TTC549 (cell line): ENCODE data around the gene FNDC11.

ENCODE experiments used
- FAIRE-seq: peaks from 2 replicates; lab custom pipeline; 2012; peaks lifted over from hg19 to GRCh38; lab: Jason Lieb, UNC

The FNDC11 gene

DNA sequence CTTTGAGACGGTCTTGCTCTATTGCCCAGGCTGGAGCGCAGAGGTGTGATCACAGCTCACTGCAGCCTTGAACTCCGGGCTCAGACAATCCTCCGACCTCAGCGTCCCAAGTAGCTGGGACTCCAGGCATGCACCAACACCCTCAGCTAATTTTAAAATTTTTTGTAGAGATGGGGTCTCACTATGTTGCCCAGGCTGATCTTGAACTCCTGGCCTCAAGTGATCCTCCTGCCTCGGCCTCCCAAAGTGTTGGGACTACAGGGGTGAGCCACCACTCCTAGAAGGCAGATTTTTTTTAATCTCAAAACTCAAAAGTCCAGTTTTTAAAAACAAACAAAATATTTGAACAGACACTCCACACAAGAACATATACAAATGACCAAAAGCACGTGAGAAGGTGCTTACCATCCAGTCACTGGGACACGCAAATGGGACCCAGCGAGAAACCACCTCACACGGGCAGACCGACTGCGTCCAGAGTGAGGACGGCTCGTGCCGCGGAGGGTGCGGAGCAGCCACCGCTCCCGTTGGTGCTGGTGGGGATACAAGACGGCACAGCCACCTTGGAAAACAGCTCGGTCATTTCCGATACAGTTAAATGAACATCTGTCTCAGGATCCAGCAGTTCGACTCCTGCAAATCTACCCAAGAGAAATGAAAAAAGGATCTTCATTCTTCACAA lies 28.6 kb downstream of the FNDC11 start:
- no peak for FAIRE-seq

DNA sequence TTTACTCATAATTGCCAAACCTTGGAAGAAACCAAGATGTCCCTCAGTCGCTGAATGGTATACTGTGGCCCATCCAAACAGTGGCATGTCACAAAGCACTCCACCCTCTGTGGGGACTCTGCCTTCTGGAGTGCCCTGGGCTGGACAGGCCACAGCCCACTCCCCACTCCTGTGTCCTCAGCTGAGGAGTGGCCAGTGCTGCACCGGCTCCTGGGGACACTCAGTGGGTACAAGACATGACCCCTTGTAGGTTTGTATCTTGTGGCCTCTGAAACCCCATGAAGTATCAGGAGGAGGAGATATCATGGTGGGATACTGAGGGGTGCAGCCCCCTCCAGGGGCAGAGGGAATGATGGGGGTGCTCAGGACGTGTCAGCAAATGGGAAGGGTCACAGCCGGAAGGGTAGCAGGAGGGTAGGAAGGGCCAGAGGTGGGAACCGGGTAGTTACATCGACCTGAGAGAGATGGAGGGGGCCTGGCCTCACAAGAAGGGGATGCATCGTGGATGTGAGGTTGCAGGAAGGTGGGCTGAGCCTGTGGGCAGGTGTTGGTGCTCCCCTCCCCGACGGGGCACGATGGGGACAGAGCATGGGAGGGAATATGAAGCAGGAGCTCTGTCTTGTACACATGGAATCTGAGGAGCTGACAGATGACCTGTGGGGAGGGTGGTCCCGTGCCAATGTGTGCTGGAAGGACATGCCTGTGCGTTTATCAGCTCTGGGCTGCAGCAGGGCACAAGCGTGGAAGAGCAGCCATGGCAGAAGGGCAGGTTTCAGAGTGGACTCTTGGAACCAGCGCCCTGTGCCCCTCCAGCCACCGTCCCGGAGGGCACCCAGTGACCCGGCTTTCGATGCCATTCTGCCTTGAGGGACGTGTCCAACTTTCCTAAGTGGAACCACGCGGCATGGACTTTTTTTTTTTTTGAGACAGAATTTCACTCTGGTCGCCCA lies 31.9 kb downstream of the FNDC11 start:
- no peak for FAIRE-seq

DNA sequence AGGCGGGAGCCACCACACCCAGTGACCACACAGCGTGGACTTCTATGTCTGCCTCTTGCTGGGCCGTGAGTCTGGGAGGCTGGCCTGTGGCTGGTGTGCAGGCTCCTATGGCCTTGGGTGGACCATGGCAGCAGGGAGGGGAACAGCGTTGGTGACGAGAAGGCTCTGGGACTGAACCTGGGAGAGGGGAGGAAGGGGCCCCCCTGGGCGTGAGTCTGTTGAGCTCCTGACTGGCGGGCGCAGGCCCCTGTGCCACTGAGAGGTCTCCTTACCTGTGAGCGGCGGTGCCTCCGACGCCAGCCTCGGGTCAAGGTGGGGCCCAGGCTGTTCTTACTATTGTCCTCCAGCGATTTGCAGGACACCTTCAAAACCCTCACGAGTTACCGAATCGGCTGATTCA lies 32.8 kb downstream of the FNDC11 start:
- no peak for FAIRE-seq

DNA sequence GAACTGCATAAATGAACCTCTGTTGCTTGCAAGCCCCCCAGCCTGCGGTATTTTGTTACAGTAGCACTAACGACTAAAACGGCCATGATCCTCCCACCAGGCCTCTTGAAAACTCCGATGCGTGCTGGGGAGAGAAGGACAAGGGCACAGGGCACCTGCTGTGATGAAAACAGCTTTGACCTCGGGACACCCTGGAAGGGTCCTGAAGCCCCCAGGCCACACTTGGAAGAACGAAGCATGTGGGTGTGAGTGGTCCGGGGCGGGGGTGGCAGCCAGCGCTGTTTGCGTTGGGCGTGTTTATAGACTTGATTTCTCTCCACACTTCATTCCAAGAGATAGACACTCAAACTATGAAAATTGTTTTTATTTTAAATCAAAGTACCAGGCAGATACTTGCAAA lies 33.3 kb downstream of the FNDC11 start:
- FAIRE-seq = no peak

DNA sequence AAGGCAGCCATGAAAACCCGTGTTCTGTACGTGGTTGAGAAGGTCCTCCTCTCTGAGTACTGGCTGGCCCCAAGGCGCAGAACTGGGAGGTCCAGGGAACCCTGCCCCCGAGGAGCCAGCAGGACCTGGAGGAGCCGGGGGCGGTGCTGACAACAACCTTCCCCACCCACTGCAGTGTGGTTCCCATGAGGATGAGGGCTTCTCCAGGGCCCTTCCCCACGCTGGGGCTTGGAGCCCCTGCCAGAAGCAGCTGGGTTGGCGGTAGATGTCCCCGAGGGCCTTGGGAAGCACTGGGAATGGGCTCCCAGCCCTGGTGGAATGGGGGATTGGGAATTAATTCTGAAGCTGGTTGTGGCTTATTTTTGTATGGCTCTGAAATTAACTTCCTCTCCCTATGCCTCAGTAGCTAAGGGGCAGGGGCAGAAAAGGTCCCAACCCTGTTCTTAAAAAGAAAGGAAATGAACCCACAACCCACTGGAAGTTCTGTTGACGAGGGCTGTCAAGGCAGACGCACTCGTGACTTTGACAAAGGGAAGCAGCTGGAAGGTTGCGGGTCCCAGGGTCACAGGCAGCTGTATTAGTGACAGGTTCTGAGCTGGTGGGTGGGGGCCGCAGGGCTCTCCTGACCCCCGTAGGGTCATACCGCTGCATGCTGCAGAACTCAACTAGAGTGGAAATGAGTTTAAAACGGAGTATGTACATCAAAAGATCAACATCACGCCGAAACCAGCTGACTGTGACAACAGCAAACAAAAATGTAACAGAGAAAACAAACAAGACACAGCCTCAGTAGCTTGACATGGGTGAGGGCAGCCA lies 34.0 kb downstream of the FNDC11 start:
- no peak for FAIRE-seq

DNA sequence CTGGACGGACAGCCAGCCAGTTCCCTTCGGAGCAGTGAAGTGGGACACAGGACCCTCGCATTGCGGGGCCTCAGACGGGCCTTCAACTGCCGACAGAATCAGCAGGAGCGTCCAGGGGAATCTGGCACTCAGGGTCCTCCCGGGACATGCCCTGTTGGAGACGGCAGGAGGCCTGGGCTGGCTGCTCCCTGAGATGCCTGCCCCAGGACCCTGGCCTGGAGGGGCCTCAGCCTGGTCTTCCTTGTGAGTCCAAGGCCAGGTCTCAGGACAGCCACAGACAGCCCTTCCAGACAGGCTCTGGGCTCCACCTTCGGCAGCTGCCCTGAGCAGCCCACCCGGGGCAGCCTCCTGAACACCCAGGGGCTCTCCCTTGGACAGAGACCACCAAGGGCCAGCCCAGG lies 34.7 kb downstream of the FNDC11 start:
- no peak for FAIRE-seq

DNA sequence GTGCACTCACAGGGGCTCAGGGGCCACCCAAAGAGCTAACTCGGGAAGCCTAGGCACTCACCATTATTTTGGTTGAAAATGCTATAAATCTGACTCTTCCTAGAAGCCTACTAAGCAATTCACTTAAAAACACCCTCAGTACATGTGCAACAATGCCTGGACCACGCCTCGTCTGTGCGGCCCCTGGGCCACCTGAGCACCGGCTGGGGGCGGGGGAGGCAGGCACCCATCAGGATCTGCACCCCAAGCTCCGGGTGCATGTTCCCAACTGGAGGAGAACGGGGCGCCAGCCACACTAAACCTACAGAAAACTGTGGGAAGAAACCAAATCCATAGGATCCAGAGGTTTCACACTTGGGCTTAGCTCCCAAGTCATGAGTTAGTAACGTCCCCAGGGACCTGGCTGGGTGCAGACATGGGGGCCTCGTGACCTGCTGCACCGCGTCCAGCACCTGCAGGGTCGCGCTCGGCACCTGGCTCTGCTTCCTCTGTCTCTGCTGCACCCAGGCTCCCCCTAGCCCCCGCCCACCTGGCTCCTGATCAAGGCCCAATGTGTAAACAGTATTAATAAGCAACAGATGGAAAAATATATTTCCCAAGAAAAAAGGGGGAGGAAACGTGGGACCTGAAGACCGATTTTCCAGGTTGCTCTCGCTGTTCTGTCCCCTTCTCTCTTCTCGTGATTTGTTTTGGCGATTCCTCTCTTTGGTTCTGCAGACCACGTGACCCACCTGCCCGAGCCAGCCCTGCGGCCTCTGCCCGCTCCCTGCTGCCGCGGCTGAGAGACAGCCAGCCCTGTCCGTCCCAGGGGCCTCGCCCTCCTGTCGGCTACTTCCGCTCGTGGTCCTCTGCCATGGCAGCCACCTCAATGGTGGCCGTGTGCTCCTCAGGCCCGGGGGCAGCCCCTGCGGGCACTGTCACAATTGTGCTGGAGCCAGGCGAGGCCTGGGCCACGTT lies 35.6 kb downstream of the FNDC11 start:
- no peak for FAIRE-seq

DNA sequence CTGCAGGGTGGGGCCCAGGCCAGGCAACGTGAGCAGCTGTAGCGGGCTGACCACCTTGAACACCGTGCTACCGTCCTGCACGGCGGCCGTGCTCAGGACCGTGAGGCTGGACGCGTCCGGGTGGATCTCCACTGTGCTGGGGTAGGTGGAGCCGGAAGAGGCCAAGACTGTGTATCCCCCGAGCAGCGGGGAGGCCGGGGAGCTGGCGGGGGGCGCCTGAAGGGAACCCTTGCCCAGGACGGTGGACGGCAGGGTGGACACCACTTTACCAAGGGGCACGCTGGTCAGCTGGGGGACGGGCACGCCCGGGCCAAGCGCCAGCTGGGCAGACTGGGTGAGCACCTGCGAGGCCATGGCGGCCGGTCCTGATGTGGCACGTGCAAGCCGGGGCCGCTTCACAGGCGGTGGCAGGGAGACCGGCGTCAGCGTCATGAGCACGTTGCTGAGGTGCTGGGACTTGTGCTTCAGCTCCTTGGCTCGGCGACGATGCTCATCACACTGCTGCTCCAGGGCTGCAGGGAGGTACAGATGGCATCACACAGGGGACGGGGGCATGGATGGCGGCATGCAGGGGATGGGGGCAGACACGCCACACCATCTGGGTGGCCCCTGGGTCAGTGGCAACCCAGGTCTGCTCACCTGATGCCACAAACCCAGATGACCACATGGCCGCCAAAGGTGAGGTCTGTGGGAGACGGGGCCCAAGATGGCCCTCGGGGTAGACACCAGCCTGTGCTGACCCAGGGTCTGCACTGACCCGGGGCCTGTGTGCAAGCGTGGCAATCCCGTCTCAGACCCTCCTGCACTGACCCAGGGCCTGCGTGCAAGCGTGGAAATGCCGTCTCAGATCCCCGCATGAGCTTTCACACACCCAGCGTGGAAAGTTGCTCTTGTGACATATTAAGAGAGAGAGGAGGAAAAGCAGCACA lies 36.5 kb downstream of the FNDC11 start:
- no peak for FAIRE-seq

DNA sequence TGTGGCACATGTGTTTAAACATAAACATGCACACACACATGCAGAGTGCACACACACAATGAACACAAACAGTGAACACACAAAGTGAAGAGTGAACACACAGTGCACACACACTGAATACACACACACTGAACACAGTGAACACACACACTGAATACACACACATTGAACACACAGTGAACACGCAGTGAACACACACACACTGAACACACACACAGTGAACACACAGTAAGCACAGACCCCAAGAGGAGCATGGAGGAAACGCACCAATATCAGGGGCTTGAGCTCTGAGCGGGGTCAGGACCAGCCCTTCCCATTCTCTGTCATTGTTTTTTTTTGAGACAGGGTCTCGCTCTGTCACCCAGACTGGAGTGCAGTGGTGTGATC lies 37.2 kb downstream of the FNDC11 start:
- FAIRE-seq = no peak

DNA sequence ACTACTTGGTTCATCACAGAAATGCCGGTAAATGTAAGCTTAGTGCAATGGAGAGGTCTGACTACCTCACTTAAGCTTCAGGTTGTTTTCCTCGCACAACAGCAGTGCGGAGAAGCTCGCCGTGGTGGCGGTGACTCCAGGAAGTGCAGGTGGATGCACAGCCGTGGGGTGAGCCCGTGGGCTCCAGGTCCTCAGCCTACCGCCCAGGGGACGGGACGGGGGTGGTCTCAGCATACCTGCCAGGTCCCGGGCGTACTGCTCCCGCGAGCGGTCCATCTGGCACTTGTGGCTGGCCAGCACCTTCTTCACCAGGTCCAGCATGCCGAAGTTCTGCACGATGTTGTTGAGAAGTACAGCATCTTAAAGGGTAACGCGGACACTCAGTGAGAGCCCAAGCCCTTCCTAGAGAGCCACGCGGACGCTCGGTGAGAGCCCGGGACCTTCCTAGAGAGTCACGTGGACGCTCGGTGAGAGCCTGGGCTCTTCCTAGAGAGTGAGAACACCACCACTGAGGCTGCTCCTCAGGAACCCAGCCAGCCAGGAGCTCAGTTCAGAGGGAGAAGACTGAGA lies 37.9 kb downstream of the FNDC11 start:
- FAIRE-seq = no peak

DNA sequence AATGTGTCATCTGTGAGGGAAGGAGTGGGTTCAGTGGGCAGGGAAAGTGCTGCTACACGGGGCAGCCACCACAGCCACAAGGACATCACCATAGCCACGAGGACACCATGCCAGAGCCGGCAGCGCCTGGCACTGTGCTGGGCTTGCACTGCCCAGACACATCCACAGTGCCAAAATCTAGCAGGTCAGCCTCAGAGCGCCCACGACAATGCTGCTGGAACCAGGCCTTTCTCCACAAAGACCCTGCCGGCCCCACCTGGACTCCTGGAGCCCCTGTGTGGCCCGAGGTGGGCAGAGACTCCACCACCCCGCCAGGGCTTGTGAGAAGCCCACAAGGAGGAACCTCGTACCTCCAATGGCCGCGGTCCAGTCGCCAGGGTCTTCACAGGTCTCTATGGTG lies 38.7 kb downstream of the FNDC11 start:
- no peak for FAIRE-seq

DNA sequence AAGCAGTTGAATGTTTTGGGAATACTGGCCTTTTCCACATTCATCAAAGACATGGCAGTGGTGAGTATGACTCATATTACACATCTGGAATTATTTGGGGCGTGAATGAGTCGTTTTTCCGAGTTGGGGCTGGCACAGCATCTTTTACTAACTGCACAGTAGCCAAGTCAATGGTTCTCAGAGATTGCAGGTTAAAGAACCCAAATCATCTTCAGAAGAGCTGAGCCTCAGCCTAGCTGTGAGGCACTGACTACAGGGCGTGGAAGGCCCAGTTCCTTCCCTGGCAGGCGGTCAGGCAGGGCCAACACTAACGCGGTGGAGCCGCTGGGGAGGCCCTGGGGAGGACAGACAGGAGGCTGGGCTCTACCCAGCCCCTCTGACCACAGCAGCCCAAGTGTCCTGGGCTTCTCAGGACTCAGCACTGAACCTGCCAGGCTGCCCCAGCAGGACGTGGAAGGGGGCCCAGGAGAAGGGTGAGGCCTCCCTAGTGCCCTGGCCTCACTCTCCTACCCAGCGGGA lies 40.1 kb downstream of the FNDC11 start:
- FAIRE-seq = no peak

DNA sequence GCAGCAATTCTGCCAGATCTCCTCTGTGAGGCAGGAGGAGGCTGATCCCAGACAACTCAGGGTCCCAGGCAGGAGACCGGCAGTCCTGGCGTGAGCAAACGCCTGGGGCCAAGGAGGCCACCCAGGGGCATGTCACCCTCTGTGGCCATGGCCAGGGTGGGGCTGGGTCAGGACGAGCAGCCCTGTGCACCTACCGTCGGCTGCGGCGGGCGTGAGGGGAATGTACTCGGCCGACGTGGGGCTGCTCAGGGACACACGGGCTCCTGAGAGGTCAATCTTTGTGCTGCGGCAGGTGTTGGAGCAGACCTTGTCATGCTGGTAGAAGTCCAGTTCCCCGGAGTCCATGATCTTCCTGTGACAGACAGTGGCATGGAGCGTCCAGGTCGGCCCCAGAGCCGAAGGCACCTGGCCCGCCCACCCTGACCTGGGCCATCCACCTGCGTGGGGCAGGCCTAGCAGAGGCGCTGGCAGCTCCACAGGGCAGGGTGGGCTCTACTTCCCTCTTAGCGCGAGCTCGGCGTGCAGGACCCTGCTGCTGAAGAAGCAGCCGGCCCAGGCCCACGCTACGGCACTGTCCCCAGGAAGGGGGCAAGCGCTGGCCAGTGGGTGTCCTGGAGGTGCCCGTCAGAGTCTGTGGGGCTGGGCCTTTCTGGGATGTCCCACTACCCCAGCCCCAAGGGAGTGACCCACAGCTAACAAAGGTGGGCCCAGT lies 41.6 kb downstream of the FNDC11 start:
- no peak for FAIRE-seq

DNA sequence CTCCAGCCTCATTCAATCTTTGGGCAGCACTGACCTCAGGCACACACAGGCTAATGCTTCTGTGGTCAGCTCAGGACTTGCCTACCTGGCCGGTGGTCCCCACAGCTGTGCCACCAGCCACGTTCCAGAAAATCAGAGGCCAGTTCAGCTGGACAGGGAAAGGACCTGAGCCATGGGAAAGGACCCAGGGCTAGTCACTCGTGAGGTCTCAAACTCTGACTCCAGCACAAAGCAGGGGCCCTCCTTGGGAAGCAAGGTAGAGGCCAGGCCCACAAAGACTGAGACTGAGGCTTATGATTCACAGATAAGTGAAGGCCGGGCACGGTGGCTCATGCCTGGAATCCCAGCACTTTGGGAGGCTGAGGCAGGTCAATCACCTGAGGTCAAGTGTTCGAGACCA lies 42.5 kb downstream of the FNDC11 start:
- FAIRE-seq = no peak

DNA sequence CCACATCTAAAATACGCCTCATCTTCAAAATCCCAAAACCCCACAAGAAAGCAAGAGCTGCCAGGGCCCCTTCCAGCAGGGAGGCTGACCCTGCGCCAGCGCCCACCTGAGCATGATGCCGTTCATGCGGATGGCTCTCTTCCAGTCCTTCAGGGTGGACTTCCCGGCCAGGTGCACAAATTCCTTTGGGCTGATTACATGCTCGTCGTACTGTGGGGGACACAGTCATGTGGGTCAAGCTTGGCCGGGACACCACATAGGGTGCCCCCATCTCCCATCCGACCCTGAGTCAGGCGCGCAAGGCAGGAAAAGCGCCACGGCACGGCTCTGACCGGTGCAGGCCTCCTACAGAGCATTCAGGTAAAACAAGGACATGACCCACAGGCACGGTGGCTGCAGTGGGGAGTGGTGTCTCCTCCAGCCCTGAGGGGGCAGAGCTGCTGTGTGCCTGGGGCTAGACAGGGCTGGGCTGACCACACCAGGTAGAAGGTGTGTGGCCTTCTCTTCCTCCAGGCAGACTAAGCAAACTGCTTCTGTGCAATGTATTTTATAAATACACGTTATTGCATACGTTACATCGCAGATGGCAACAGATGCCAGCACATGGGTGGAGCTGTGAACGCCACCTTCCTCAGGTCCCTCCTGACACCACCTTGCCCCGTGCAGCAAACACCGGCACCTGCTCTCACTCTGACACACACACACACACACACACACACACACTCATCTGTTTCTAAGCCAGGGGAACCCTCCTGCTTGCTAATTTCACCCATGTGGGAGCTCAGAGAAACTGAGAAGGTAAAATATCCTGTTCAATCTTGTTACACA lies 43.9 kb downstream of the FNDC11 start:
- no peak for FAIRE-seq

DNA sequence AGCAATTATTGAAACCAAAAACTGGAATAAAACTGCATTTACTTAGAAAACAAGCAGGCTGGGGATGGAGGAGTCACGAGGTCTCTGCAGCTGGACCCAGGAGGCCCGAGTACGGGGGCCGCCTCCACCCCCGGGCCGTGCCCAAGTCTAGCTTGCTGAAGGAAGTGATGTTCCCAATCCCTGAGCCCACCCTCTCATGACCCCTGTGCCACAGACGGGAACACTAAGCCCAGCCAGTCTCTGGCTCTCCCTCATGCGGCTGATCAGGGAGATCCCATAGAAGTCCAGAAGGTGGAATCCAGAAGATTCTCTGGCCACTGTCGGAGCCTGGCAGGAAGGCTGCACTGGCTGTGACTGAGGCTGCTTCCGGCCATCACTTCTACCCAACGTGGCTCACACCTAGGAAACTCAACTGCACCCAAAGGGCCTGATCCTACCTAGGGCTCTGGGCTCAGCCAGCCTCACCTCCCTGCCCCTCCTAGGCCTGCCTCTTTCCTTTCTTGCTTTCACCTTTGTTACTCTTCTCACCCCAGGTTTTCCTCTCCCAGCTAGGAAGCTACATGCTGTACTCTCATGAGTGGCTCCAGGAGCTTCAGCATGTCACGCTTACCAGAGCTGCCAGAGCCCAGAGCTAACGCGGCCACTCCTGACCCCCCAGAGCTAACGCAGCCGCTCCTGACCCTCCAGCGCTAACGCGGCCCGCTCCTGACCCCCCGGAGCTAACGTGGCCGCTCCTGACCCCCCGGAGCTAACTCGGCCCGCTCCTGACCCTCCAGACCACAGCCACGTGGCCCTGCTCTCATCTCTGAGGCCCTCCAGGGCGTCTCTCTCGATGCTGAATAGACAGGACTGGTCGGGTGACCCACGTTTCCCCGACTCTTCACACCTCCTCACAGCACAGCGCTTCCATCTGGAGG lies 44.8 kb downstream of the FNDC11 start:
- FAIRE-seq = no peak

DNA sequence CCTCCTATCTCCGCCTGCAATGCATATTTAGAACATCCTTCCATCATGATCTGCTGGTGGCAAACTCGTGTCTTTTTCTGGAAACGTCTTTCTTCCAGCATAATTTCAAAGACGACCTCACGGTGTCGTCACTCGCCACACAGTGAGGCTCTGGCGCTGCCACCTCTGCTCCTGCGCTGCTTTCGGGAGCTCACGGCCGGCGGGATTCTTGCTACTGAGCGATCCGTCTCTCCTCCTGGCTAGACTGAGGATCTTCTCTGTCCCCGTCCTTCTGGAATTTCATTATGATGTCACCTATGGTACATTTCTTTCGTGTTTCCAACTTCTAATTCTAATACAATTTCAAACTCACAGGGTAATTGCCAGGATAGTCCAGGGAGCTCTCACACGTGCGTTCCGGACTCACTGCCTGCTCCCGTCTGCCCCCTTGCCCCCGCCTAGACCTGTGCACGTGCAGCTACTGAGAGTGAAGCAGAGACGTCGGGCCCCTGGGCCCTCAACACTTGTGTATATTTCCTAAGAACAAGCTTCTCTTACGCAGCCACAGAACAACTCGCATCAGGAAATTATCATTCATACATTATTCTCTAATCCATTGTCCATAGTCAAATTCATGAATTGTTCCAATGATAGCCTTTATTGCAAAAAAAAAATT lies 45.6 kb downstream of the FNDC11 start:
- no peak for FAIRE-seq
